ENCODE results near the gene CLMN. TPM values are rescaled to one million over a fixed set of nuclear protein-coding genes. Genes with fewer than 3 reads are reported as not detected.
A peak's percentile ranks its signal among the peaks of the same experiment; 100 is the strongest.

CLMN gene
- total RNA-seq, 1 donor from 2014 or later: 6.3 TPM

GRCh38 chr14:95293449-95293848 lies 26.3 kb downstream of the CLMN start:
- no peak overlapping the region for H3K9ac ChIP-seq
- Mint-ChIP-seq H3K9me3 (peaks cover 9% of the 10 kb centered on the region), H3K27ac (peak overlapping the region; percentile 76), H3K36me3 (peaks cover 4% of the 10 kb centered on the region), H3K4me1 (peaks cover 30% of the 10 kb centered on the region), H3K4me3 (no peak overlapping the region), H3K27me3 (ENCODE audit: insufficient read depth, low read depth) (peaks cover 8% of the 10 kb centered on the region)
- H3K27me3 ChIP-seq: no peaks in the 10 kb centered on the region
- no peak overlapping the region for H3K4me3 ChIP-seq
- no peaks in the 10 kb centered on the region for H3K79me2 ChIP-seq (ENCODE audit: low read depth)
- H2AFZ ChIP-seq (replicated peaks): no peak overlapping the region
- DNase-seq (ENCODE audit: low spot score): no peak
- peaks cover 4% of the 10 kb centered on the region for H3F3A ChIP-seq (ENCODE audit: low read depth)
- no peak overlapping the region for H3K4me2 ChIP-seq
- peaks cover 8% of the 10 kb centered on the region for H3K4me1 ChIP-seq
- no peaks in the 10 kb centered on the region for H4K20me1 ChIP-seq (ENCODE audit: low read depth)
- no peaks in the 10 kb centered on the region for H3K9me3 ChIP-seq (ENCODE audit: low read depth)
- TF ChIP-seq CTCF (IDR thresholded peaks at IDR 0.05) (peak; percentile 16), EZH2phosphoT487 (IDR thresholded peaks at IDR 0.05) (no peak)
- H3K36me3 ChIP-seq: no peaks in the 10 kb centered on the region
- H3K27ac ChIP-seq: no peak overlapping the region

- no peaks in the 10 kb centered on the region for H3K79me2 ChIP-seq (ENCODE audit: low read depth)
- H3K9ac ChIP-seq: no peak overlapping the region
- peaks cover 4% of the 10 kb centered on the region for H3F3A ChIP-seq (ENCODE audit: low read depth)
- no peak overlapping the region for H3K27ac ChIP-seq
- H3K4me1 Mint-ChIP-seq: peaks cover 25% of the 10 kb centered on the region
- no peak overlapping the region for H3K4me3 Mint-ChIP-seq
- no peak overlapping the region for H2AFZ ChIP-seq (replicated peaks)
- no peak overlapping the region for H3K4me3 ChIP-seq
- H3K4me1 ChIP-seq: peaks cover 8% of the 10 kb centered on the region
- no peaks in the 10 kb centered on the region for H3K9me3 ChIP-seq (ENCODE audit: low read depth)
- H4K20me1 ChIP-seq (ENCODE audit: low read depth): no peaks in the 10 kb centered on the region
- H3K36me3 ChIP-seq: no peaks in the 10 kb centered on the region
- peaks cover 4% of the 10 kb centered on the region for H3K36me3 Mint-ChIP-seq
- H3K4me2 ChIP-seq: no peak overlapping the region
- no peak for DNase-seq (ENCODE audit: low spot score)
- peaks cover 9% of the 10 kb centered on the region for H3K9me3 Mint-ChIP-seq
- H3K27me3 Mint-ChIP-seq (ENCODE audit: insufficient read depth, low read depth): peaks cover 8% of the 10 kb centered on the region
- H3K27ac Mint-ChIP-seq: peak overlapping the region; percentile 76
- TF ChIP-seq EZH2 (IDR thresholded peaks at IDR 0.05) (no peak), EZH2phosphoT487 (IDR thresholded peaks at IDR 0.05) (no peak), CTCF (IDR thresholded peaks at IDR 0.05) (no peak)
- H3K27me3 ChIP-seq: no peaks in the 10 kb centered on the region
Observed at GRCh38 chr14:95292660-95293425, 26.9 kb downstream of the CLMN start.

- Histone ChIP-seq H3K4me2 (no peak overlapping the region), H3K36me3 (no peaks in the 10 kb centered on the region), H3K27me3 (no peaks in the 10 kb centered on the region), H3K9ac (no peak overlapping the region), H3K9me3 (ENCODE audit: low read depth) (no peaks in the 10 kb centered on the region), H2AFZ (replicated peaks) (no peak overlapping the region), H3K79me2 (ENCODE audit: low read depth) (no peaks in the 10 kb centered on the region), H3F3A (ENCODE audit: low read depth) (peaks cover 4% of the 10 kb centered on the region), H3K4me3 (no peak overlapping the region), H3K27ac (no peak overlapping the region), H4K20me1 (ENCODE audit: low read depth) (no peaks in the 10 kb centered on the region), H3K4me1 (peaks cover 8% of the 10 kb centered on the region)
- no peak overlapping the region for H3K27ac Mint-ChIP-seq
- H3K27me3 Mint-ChIP-seq (ENCODE audit: insufficient read depth, low read depth): peaks cover 8% of the 10 kb centered on the region
- H3K4me1 Mint-ChIP-seq: peaks cover 28% of the 10 kb centered on the region
- H3K9me3 Mint-ChIP-seq: peaks cover 9% of the 10 kb centered on the region
- no peak for TF ChIP-seq EZH2phosphoT487 (IDR thresholded peaks at IDR 0.05)
- TF ChIP-seq CTCF (IDR thresholded peaks at IDR 0.05): no peak
- no peak for TF ChIP-seq EZH2 (IDR thresholded peaks at IDR 0.05)
- no peak overlapping the region for H3K4me3 Mint-ChIP-seq
- DNase-seq (ENCODE audit: low spot score): no peak
- H3K36me3 Mint-ChIP-seq: peaks cover 4% of the 10 kb centered on the region
Observed at GRCh38 chr14:95291859-95292542, 27.7 kb downstream of the CLMN start.

Measured in neural progenitor cell (in vitro differentiated cells).